ENCODE results near the gene OXCT1.
A peak's percentile ranks its signal among the peaks of the same experiment; 100 is the strongest.
"Not testable (repeated sequence)": the region's sequence is repeated elsewhere in the genome, so short reads cannot be mapped to it uniquely, and the experiment has no call there.

OXCT1 gene

GRCh38 chr5:41856644-41857491, 13.4 kb downstream of the OXCT1 start:
- peaks cover 3% of the 10 kb centered on the region for H3K4me1 Mint-ChIP-seq
- H3K4me3 Mint-ChIP-seq = no peak overlapping the region
- H3K36me3 Mint-ChIP-seq = peaks cover 9% of the 10 kb centered on the region
- H3K27ac Mint-ChIP-seq = no peak overlapping the region
- ATAC-seq (ENCODE audit: low read depth) = peak; percentile 89
- H3K9me3 Mint-ChIP-seq = no peaks in the 10 kb centered on the region
- no peaks in the 10 kb centered on the region for H3K27me3 Mint-ChIP-seq
- DNase-seq (ENCODE audit: low spot score in 2 of 2) = peak; percentile 57 to 69

GRCh38 chr5:41852293-41852692, 17.9 kb downstream of the OXCT1 start:
- H3K4me3 Mint-ChIP-seq = no peak overlapping the region
- H3K36me3 Mint-ChIP-seq = peaks cover 27% of the 10 kb centered on the region
- no peaks in the 10 kb centered on the region for H3K27me3 Mint-ChIP-seq
- no peaks in the 10 kb centered on the region for H3K4me1 Mint-ChIP-seq
- H3K27ac Mint-ChIP-seq = no peak overlapping the region
- ATAC-seq (ENCODE audit: low read depth) (no peak), DNase-seq (ENCODE audit: low spot score in 2 of 2) (no peak)
- H3K9me3 Mint-ChIP-seq = no peaks in the 10 kb centered on the region

- no peaks in the 10 kb centered on the region for H3K27me3 Mint-ChIP-seq
- peaks cover 29% of the 10 kb centered on the region for H3K36me3 Mint-ChIP-seq
- no peaks in the 10 kb centered on the region for H3K4me1 Mint-ChIP-seq
- DNase-seq (ENCODE audit: low spot score in 2 of 2) (no peak), ATAC-seq (ENCODE audit: low read depth) (no peak)
- no peaks in the 10 kb centered on the region for H3K9me3 Mint-ChIP-seq
- no peak overlapping the region for H3K4me3 Mint-ChIP-seq
- no peak overlapping the region for H3K27ac Mint-ChIP-seq
Observed at GRCh38 chr5:41851116-41851515, 19.1 kb downstream of the OXCT1 start.

DNA sequence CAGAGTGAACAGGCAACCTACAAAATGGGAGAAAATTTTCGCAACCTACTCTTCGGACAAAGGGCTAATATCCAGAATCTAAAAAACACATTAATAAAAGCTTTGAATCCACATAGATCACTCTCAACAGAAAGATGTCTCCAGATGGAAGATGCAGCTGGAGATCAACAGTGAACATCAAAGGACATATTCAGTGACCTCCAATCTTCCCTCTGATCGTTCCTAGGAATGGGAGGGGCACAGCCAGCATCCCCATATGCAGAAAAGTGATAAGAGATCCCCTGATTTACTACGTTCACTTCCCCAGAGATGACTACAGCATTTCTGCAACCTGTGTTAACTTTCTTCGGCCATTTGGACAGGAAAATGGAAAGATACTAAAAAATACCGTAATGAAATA, 21.2 kb downstream of the OXCT1 start:
- no peaks in the 10 kb centered on the region for H3K9me3 Mint-ChIP-seq
- no peak overlapping the region for H3K27ac Mint-ChIP-seq
- no peak for DNase-seq (ENCODE audit: low spot score in 2 of 2)
- peaks cover 29% of the 10 kb centered on the region for H3K36me3 Mint-ChIP-seq
- no peak for ATAC-seq (ENCODE audit: low read depth)
- no peaks in the 10 kb centered on the region for H3K27me3 Mint-ChIP-seq
- H3K4me1 Mint-ChIP-seq = no peaks in the 10 kb centered on the region
- H3K4me3 Mint-ChIP-seq = no peak overlapping the region

GRCh38 chr5:41845751-41846150, 24.5 kb downstream of the OXCT1 start:
- H3K4me3 Mint-ChIP-seq, H3K4me1 Mint-ChIP-seq: not testable (repeated sequence)

GRCh38 chr5:41844502-41844901, 25.7 kb downstream of the OXCT1 start:
- Mint-ChIP-seq H3K4me1 (peaks cover 2% of the 10 kb centered on the region), H3K9me3 (no peaks in the 10 kb centered on the region), H3K4me3 (no peak overlapping the region), H3K27ac (no peak overlapping the region), H3K27me3 (no peaks in the 10 kb centered on the region), H3K36me3 (peaks cover 15% of the 10 kb centered on the region)
- no peak for DNase-seq (ENCODE audit: low spot score in 2 of 2)
- no peak for ATAC-seq (ENCODE audit: low read depth)

More at GRCh38 chr5:41845751-41846150, 24.5 kb downstream of the OXCT1 start:
- not testable (repeated sequence) for H3K27me3 Mint-ChIP-seq; H3K27ac Mint-ChIP-seq; DNase-seq (ENCODE audit: low spot score in 2 of 2); ATAC-seq (ENCODE audit: low read depth); H3K9me3 Mint-ChIP-seq
- peaks cover 20% of the 10 kb centered on the region for H3K36me3 Mint-ChIP-seq

GRCh38 chr5:41843456-41844370, 26.5 kb downstream of the OXCT1 start:
- H3K4me3 Mint-ChIP-seq = no peak overlapping the region
- H3K4me1 Mint-ChIP-seq = peaks cover 2% of the 10 kb centered on the region
- no peaks in the 10 kb centered on the region for H3K27me3 Mint-ChIP-seq
- H3K9me3 Mint-ChIP-seq = no peaks in the 10 kb centered on the region
- H3K36me3 Mint-ChIP-seq = peaks cover 10% of the 10 kb centered on the region
- ATAC-seq (ENCODE audit: low read depth) = peak; percentile 35
- no peak for DNase-seq (ENCODE audit: low spot score in 2 of 2)
- no peak overlapping the region for H3K27ac Mint-ChIP-seq

GRCh38 chr5:41842777-41843176, 27.4 kb downstream of the OXCT1 start:
- no peak for DNase-seq (ENCODE audit: low spot score in 2 of 2)
- Mint-ChIP-seq H3K27ac (no peak overlapping the region), H3K9me3 (no peaks in the 10 kb centered on the region), H3K4me3 (no peak overlapping the region), H3K36me3 (peaks cover 17% of the 10 kb centered on the region), H3K27me3 (no peaks in the 10 kb centered on the region), H3K4me1 (peaks cover 2% of the 10 kb centered on the region)
- ATAC-seq (ENCODE audit: low read depth) = no peak

GRCh38 chr5:41841325-41841724, 28.9 kb downstream of the OXCT1 start:
- H3K4me1 Mint-ChIP-seq = peaks cover 2% of the 10 kb centered on the region
- DNase-seq (ENCODE audit: low spot score in 2 of 2) = no peak
- no peak for ATAC-seq (ENCODE audit: low read depth)
- H3K36me3 Mint-ChIP-seq = peaks cover 17% of the 10 kb centered on the region
- H3K4me3 Mint-ChIP-seq = no peak overlapping the region
- no peaks in the 10 kb centered on the region for H3K9me3 Mint-ChIP-seq
- no peaks in the 10 kb centered on the region for H3K27me3 Mint-ChIP-seq
- no peak overlapping the region for H3K27ac Mint-ChIP-seq

GRCh38 chr5:41840251-41840650, 30.0 kb downstream of the OXCT1 start:
- H3K27ac Mint-ChIP-seq = no peak overlapping the region
- DNase-seq (ENCODE audit: low spot score in 2 of 2) = no peak
- H3K27me3 Mint-ChIP-seq = no peaks in the 10 kb centered on the region
- H3K9me3 Mint-ChIP-seq = no peaks in the 10 kb centered on the region
- no peak for ATAC-seq (ENCODE audit: low read depth)
- no peak overlapping the region for H3K4me3 Mint-ChIP-seq
- peaks cover 2% of the 10 kb centered on the region for H3K4me1 Mint-ChIP-seq
- peaks cover 17% of the 10 kb centered on the region for H3K36me3 Mint-ChIP-seq

- no peak overlapping the region for H3K27ac Mint-ChIP-seq
- DNase-seq (ENCODE audit: low spot score in 2 of 2) (no peak), ATAC-seq (ENCODE audit: low read depth) (no peak)
- peaks cover 29% of the 10 kb centered on the region for H3K36me3 Mint-ChIP-seq
- H3K9me3 Mint-ChIP-seq = no peaks in the 10 kb centered on the region
- no peaks in the 10 kb centered on the region for H3K27me3 Mint-ChIP-seq
- no peak overlapping the region for H3K4me3 Mint-ChIP-seq
- H3K4me1 Mint-ChIP-seq = peaks cover 2% of the 10 kb centered on the region
Observed at GRCh38 chr5:41837793-41838192, 32.4 kb downstream of the OXCT1 start.

DNA sequence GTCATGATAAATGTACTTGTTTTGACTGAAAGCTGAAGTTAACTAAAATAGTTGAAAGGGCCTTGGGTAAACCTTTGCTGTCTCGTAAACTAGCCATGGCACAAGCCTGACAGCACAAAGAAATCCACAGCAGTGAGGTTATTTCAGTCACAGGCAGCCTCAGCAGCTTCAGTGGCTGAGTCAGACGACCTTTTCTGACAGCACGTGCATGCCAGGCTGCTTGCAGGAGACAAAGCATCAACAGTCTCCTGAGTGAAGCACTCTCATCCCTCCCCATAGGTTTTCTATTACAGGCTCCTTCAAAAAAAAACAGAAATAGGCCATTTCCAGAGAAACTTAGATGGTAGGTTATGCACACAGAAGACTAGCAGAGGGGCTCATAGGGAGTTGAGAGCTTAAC, 34.6 kb downstream of the OXCT1 start:
- Mint-ChIP-seq H3K4me3 (no peak overlapping the region), H3K4me1 (no peaks in the 10 kb centered on the region), H3K27me3 (no peaks in the 10 kb centered on the region), H3K27ac (no peak overlapping the region), H3K36me3 (peaks cover 44% of the 10 kb centered on the region), H3K9me3 (no peaks in the 10 kb centered on the region)
- ATAC-seq (ENCODE audit: low read depth) (no peak), DNase-seq (ENCODE audit: low spot score in 2 of 2) (no peak)

DNA sequence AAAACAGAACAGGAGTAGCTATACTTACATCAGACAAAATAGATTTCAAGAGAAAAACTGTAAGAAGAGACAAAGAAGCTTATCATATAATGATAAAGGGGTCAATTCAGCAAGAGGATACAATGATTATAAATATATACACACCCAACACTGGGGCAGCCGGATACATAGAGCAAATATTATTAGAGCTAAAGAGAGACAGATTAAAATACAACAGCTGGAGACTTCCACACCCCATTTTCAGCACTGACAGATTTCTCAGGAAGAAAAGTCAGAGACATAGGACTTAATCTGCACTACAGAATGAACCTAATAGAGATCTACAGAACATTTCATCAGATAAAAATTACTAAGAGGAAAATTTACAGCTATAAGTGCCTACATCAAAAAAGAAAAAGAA, 35.7 kb downstream of the OXCT1 start:
- Mint-ChIP-seq H3K4me1 (no peaks in the 10 kb centered on the region), H3K27me3 (no peaks in the 10 kb centered on the region), H3K27ac (no peak overlapping the region), H3K36me3 (peaks cover 41% of the 10 kb centered on the region), H3K4me3 (no peak overlapping the region), H3K9me3 (no peaks in the 10 kb centered on the region)
- DNase-seq (ENCODE audit: low spot score in 2 of 2) (no peak), ATAC-seq (ENCODE audit: low read depth) (no peak)

GRCh38 chr5:41832430-41832829, 37.8 kb downstream of the OXCT1 start:
- ATAC-seq (ENCODE audit: low read depth) (no peak), DNase-seq (ENCODE audit: low spot score in 2 of 2) (no peak)
- H3K36me3 Mint-ChIP-seq = peaks cover 36% of the 10 kb centered on the region
- no peaks in the 10 kb centered on the region for H3K4me1 Mint-ChIP-seq
- H3K27ac Mint-ChIP-seq = no peak overlapping the region
- H3K27me3 Mint-ChIP-seq = no peaks in the 10 kb centered on the region
- no peaks in the 10 kb centered on the region for H3K9me3 Mint-ChIP-seq
- H3K4me3 Mint-ChIP-seq = no peak overlapping the region
